Psoas muscle (tissue), 8 donors: Measurements from ENCODE around the gene PARP1. TPM values are rescaled to one million over a fixed set of nuclear protein-coding genes. Genes with fewer than 3 reads are reported as not detected.
A peak's percentile ranks its signal among the peaks of the same experiment; 100 is the strongest.

Experiments used
- ATAC-seq, 4 donors: fragments of 200-7000 bp; cut with Tn5 transposase; one replicate each; pipeline ENCODE4 v1.9.1; 2020; ENCODE audit warnings: moderate library complexity in 3 of 4, mild to moderate bottlenecking in 2 of 4
- DNase-seq, 2 donors: peaks; one replicate each; pipeline ENCODE4 v3.0.0-alpha.2; 2020
- H3K27ac ChIP-seq: fragments of 200-600 bp; one replicate; pipeline ENCODE4 v1.8.0; 2022
- H3K27me3 ChIP-seq, 3 donors: fragments of 200-600 bp in 1 of 3; one replicate each; pipeline versions ENCODE4 v1.6.1 to v1.8.0; 2013 to 2022; ENCODE audit warnings: low read length in 2 of 3, mild to moderate bottlenecking in 2 of 3, moderate library complexity in 1 of 3; ENCODE audit not compliant: insufficient read depth in 3 of 3
- H3K36me3 ChIP-seq, 2 donors: fragments of 200-600 bp in 1 of 2; one replicate each; pipeline versions ENCODE4 v1.6.1 to v1.8.0; 2013 to 2022; ENCODE audit warnings: low read depth in 1 of 2, mild to moderate bottlenecking in 1 of 2, moderate library complexity in 1 of 2; ENCODE audit not compliant: insufficient read depth in 1 of 2
- H3K4me1 ChIP-seq: fragments of 200-600 bp; one replicate; pipeline ENCODE4 v1.8.0; 2022
- H3K4me3 ChIP-seq: fragments of 200-600 bp; one replicate; pipeline ENCODE4 v1.8.0; 2022; ENCODE audit warnings: mild to moderate bottlenecking
- H3K9me3 ChIP-seq: fragments of 200-600 bp; one replicate; pipeline ENCODE4 v1.8.0; 2022
- WGBS, 3 donors: extraction: QIAGEN DNeasy Blood & Tissue Kit; methylation state at CpG; one replicate each; pipeline versions ENCODE4 v1.1.6 to v1.1.7; 2013; 5-methylcytosine and 5-hydroxymethylcytosine counted together
- intact Hi-C, 2 donors: fragments of 100-400 bp; cut with DNase I; formaldehyde crosslinking; loops; one replicate each; pipeline versions ENCODE4 v1.11.0 to v1.14.2; 2022
- polyA plus RNA-seq, 3 donors: library from polyadenylated mRNA; stranded (reverse); fragments of 200-250 nt; gene quantifications; one replicate each; pipeline ENCODE4 v1.2.3, GENCODE V29; 2013
- total RNA-seq, 4 donors: library from RNA; stranded (reverse); fragmentation: NEBNext Ultra II Directional in 2 of 4; extraction: Animal tissue kit (Norgen Biotek cat#: 25700) in 2 of 4; gene quantifications; one replicate each; pipeline versions ENCODE4 v1.2.1 to v1.2.4, GENCODE V29; 2021 to 2023
- TF ChIP-seq, protein P1 (sequence below): fragments of 200-600 bp; IDR thresholded peaks from one replicate; pipeline ENCODE4 v1.8.0; 2022; ENCODE audit warnings: antibody characterized with exemption
- donor health status: healthy with polysubstance abuse.
- donor health status: DM: no; HTN: no; CAD: no; lungs with moderate emphysema.
- donor health status: Bipolar disorder and iron deficiency.
- donor health status: healthy.
- donor health status: DM: yes; HTN: yes; CAD: no.
- donor health status: DM: no; HTN: no; CAD: no.
- donor health status: DM: no; HTN: no; CAD: no.
- donor health status: DM: yes; HTN: yes; CAD: no.

Gene PARP1
- total and polyA plus RNA-seq, 7 donors = 23.8 to 85.8 (median 54.7) TPM

- H3K9me3 ChIP-seq = no peaks in the 10 kb centered on the region
- 55 to 60% (median 55%) methylated on average over 8 of the region's 8 CpGs for WGBS, 3 donors
- no peak for DNase-seq
- no peak overlapping the region for H3K27ac ChIP-seq
- peaks cover 3% of the 10 kb centered on the region for H3K4me1 ChIP-seq
- intact Hi-C loops = loop anchor here (2.0 to 10.0 kb wide), 2 partner anchors 180 to 184 kb away; no protein-coding TSS in a partner anchor
- H3K4me3 ChIP-seq = no peak overlapping the region
- ATAC-seq = peak; percentile 52 to 69 (median 59)
- H3K27me3 ChIP-seq = peaks cover 0 to 12% (median 3%) of the 10 kb centered on the region in 3 donors
- TF ChIP-seq, protein P1, sequence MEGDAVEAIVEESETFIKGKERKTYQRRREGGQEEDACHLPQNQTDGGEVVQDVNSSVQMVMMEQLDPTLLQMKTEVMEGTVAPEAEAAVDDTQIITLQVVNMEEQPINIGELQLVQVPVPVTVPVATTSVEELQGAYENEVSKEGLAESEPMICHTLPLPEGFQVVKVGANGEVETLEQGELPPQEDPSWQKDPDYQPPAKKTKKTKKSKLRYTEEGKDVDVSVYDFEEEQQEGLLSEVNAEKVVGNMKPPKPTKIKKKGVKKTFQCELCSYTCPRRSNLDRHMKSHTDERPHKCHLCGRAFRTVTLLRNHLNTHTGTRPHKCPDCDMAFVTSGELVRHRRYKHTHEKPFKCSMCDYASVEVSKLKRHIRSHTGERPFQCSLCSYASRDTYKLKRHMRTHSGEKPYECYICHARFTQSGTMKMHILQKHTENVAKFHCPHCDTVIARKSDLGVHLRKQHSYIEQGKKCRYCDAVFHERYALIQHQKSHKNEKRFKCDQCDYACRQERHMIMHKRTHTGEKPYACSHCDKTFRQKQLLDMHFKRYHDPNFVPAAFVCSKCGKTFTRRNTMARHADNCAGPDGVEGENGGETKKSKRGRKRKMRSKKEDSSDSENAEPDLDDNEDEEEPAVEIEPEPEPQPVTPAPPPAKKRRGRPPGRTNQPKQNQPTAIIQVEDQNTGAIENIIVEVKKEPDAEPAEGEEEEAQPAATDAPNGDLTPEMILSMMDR = peak; percentile 51
- H3K36me3 ChIP-seq = no peaks in the 10 kb centered on the region
These were observed 16.5 kb upstream of the PARP1 start for GRCh38 chr1:226424221-226425003.

DNA sequence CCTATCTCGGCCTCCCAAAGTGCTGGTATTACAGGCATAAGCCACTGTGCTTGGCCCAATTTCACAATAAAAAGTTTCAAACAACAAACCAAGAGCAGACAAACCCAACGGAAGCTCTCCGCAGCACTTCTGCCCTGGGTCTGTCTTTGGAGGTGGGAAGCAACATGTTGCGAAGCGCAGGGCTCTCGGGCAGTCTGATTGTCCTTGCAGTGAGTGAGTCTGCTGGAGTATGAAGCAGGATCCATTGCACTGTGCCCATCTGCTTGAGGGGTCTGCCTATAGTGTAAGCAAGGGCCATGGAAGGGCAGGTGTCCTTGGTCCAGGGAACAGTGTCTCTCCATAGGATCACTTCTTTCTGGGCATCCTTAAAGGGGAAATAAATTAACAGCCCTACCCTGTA is 14.6 kb upstream of the PARP1 start:
- WGBS, 3 donors = 96 to 98% (median 96%) methylated on average over 6 of the region's 6 CpGs
- intact Hi-C loops = loop anchor here in 1 of 2 donors (10.0 kb wide), 1 partner anchor 182 kb away; no protein-coding TSS in a partner anchor
- TF ChIP-seq, protein P1 = no peak

GRCh38 chr1:226420897-226421296 is 13.0 kb upstream of the PARP1 start:
- TF ChIP-seq, protein P1 = no peak
- Histone ChIP-seq H3K4me1 (peaks cover 3% of the 10 kb centered on the region), H3K4me3 (no peak overlapping the region), H3K9me3 (no peaks in the 10 kb centered on the region), H3K27ac (no peak overlapping the region), H3K27me3 (peaks cover 0 to 2% (median 0%) of the 10 kb centered on the region in 3 donors), H3K36me3 (no peaks in the 10 kb centered on the region)
- intact Hi-C loops = loop anchor here in 1 of 2 donors (10.0 kb wide), 1 partner anchor 184 kb away; no protein-coding TSS in a partner anchor
- DNase-seq (no peak), ATAC-seq (no peak)
- WGBS, 3 donors = 87 to 91% (median 88%) methylated on average over 3 of the region's 3 CpGs

More for the DNA sequence above, 14.6 kb upstream of the PARP1 start:
- peaks cover 3% of the 10 kb centered on the region for H3K4me1 ChIP-seq
- peaks cover 0 to 5% (median 2%) of the 10 kb centered on the region in 3 donors for H3K27me3 ChIP-seq
- DNase-seq (no peak), ATAC-seq (no peak)
- H3K9me3 ChIP-seq = no peaks in the 10 kb centered on the region
- no peak overlapping the region for H3K4me3 ChIP-seq
- H3K27ac ChIP-seq = no peak overlapping the region
- H3K36me3 ChIP-seq = no peaks in the 10 kb centered on the region

DNA sequence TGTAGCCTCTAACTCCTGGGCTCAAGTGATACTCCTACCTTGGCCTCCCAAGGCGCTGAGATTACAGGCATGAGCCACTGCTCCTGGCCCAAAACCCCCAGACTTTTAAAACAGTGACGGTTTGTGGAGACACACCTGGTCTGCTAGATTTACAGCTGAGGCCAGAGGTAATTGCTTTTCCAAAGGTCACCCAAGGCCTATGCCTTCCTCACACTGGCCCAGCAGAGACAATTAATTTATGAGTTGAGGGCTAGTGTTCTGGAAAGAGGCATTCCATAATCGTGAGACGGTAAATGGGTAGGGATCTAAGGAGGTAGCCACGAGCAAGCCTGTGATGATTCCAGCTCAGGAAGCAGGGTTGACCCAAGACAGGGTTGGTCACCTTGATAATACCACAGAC is 12.4 kb upstream of the PARP1 start:
- 88 to 91% (median 88%) methylated on average over 5 of the region's 5 CpGs for WGBS, 3 donors
- no peak for ATAC-seq
- Histone ChIP-seq H3K36me3 (no peaks in the 10 kb centered on the region), H3K4me3 (no peak overlapping the region), H3K27me3 (peaks cover 0 to 2% (median 0%) of the 10 kb centered on the region in 3 donors), H3K9me3 (no peaks in the 10 kb centered on the region), H3K27ac (no peak overlapping the region), H3K4me1 (peaks cover 3% of the 10 kb centered on the region)
- TF ChIP-seq, protein P1 = no peak
- DNase-seq = no peak
- intact Hi-C loops = loop anchor here in 1 of 2 donors (10.0 kb wide), 1 partner anchor 184 kb away; no protein-coding TSS in a partner anchor
